Activated CD4-positive, alpha-beta T cell treated with anti-CD3 and anti-CD28 coated beads, Interleukin-2, amount 50 U/mL, for 1 hour (primary cell): ENCODE data around the gene SYNGAP1.

ENCODE experiments used
- DNase-seq: peaks from one replicate; pipeline ENCODE4 v3.0.0-alpha.2; 2020

The SYNGAP1 gene

GRCh38 chr6:33405386-33405940 lies 14.4 kb upstream of the SYNGAP1 start:
- no peak for DNase-seq

DNA sequence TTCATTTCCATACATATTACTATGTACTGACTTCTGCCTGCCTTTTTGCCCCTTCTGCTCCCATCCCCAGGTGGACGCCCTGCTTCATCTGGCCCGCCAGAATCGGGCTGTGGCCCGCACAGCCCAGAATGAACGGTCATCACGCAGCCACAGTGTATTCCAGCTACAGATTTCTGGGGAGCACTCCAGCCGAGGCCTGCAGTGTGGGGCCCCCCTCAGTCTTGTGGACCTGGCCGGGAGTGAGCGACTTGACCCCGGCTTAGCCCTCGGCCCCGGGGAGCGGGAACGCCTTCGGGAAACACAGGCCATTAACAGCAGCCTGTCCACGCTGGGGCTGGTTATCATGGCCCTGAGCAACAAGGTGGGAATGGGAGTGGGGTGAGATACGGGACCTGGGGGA lies 13.7 kb upstream of the SYNGAP1 start:
- DNase-seq: no peak

DNA sequence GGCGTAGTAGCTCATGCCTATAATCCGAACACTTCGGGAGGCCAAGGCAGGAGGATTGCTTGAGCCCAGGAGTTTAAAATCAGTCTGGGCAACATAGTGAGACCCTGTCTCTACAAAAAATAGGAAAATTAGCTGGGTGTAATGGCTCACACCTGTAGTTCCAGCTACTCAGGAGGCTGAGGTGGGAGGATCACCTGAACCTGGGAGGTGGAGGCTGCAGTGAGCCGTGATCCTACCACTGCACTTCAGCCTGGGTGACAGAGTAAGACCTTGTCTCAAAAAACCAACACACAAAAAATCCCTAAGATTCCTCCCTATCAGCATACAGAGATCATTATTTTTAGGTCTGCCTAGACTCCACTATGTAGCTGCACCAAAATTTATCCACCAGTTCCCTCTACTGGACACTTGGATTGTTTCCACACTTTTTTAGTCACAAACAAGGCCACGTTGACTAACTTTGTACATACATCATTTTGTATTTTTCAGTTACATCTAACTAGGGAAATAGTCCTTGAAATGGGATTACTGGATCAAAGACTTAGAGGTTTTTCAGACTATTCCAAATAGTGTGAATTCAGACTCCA lies 12.6 kb upstream of the SYNGAP1 start:
- DNase-seq: no peak

- peak; percentile 97 for DNase-seq
Observed at GRCh38 chr6:33410050-33410710, 9.7 kb upstream of the SYNGAP1 start.

- DNase-seq: peak; percentile 79
Observed at GRCh38 chr6:33410711-33411631, 8.9 kb upstream of the SYNGAP1 start, which contains the start of gene PHF1. Gene PHF1 (plus strand): TSS chr6:33411014. CDS start chr6:33412264, 1,250 bp downstream.

DNA sequence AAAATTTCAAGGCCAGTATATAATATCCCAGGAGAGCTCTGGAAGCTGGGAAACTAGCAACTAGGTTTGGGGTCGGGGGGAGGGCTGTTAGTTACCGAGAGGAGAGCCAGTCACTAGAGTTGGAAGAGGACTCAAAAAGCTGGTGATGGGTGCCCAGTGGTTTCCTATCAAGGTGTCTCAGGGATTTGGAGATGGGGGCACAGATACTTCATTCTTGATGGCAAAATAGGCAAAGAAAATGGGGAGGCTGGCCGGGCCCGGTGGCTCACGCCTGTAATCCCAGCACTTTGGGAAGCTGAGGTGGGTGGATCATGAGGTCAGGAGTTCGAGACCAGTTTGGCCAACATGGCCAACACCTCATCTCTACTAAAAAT lies 8.2 kb upstream of the SYNGAP1 start:
- no peak for DNase-seq

DNA sequence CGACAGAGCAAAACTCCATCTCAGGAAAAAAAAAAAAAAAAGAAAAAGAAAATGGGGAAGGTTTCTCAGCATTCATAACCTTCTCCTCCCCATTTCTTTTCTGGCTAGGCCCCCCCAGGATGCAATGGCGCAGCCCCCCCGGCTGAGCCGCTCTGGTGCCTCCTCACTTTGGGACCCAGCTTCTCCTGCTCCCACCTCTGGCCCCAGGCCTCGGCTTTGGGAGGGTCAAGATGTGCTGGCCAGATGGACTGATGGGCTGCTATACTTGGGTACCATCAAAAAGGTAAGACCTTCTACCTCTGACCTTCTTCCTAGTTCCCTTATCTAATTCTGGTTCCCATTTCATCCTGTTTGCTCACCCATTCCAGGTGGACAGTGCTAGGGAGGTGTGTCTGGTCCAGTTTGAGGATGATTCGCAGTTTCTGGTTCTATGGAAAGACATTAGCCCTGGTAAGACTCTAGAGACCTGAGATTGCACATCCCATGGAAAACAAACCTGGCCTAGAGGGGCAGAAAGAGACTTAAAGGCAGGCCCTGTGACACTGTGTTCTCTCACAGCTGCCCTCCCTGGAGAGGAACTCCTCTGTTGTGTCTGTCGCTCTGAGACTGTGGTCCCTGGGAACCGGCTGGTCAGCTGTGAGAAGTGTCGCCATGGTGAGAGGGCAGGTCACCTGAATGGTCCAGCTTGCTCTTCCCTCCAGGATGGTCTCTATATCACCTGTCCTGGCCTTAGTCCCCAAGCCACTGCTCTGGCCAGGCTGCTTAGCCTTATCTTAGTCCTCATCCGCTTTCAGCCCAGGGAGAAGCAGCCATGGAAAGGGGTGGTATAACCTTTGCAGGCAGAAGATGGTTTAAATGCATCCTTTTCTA lies 7.5 kb upstream of the SYNGAP1 start:
- no peak for DNase-seq

DNA sequence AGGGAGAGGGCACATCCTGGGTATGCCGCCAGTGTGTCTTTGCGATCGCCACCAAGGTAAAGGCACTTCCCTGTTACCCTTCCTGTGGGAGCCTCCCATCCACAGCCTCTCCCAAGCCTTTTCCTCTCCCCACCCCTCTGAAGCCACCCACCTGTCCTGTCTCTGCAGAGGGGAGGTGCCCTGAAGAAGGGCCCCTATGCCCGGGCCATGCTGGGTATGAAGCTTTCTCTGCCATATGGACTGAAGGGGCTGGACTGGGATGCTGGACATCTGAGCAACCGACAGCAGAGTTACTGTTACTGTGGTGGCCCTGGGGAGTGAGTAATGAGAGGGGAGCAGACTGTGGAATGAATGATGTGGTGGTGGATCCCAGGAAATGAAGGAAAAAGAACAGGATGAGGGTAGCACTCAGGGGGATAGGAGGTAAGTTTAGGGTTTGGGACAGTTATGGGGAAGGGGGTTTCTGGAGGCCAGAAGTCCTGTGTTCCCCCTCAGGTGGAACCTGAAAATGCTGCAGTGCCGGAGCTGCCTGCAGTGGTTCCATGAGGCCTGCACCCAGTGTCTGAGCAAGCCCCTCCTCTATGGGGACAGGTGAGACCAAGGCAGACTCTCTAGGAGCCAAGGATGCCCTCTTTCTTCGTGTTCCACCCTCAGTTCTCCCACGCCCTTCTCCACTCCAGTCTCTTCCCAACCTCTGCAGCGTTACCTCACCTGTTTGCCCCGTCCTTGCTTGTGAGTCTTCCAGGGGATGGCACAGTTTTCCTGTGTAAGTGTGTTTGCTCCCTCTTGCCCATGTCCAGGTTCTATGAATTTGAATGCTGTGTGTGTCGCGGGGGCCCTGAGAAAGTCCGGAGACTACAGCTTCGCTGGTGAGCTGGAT lies 6.4 kb upstream of the SYNGAP1 start:
- DNase-seq: no peak

DNA sequence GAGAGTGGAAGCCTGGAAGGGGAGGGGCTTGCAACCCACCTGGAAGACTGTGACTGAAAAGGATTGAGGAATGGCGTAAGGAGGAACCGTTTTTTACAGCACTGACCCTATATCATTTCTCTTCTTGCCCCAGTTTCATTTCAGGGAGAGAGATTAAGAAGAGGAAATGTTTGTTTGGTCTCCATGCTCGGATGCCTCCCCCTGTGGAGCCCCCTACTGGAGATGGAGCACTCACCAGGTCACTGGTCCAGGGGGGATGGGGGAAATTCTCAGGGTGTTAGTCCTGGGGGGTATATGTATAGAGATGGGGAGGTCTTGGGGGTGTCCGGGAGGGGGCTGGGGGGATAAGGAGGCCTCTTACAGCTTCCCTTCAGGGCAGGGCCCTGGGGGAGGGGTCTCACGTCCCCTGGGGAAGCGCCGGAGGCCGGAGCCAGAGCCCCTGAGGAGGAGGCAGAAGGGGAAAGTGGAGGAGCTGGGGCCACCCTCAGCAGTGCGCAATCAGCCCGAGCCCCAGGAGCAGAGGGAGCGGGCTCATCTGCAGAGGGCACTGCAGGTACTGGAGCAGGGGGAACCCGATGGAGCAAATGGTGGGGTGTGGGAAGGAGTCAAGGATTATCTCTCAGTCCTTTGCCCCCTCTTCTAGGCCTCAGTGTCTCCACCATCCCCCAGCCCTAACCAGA lies 5.1 kb upstream of the SYNGAP1 start:
- DNase-seq: no peak

- DNase-seq: no peak
Observed at GRCh38 chr6:33415831-33416230, 4.0 kb upstream of the SYNGAP1 start.

- DNase-seq: no peak
Observed at GRCh38 chr6:33416386-33417127, 3.3 kb upstream of the SYNGAP1 start.

DNA sequence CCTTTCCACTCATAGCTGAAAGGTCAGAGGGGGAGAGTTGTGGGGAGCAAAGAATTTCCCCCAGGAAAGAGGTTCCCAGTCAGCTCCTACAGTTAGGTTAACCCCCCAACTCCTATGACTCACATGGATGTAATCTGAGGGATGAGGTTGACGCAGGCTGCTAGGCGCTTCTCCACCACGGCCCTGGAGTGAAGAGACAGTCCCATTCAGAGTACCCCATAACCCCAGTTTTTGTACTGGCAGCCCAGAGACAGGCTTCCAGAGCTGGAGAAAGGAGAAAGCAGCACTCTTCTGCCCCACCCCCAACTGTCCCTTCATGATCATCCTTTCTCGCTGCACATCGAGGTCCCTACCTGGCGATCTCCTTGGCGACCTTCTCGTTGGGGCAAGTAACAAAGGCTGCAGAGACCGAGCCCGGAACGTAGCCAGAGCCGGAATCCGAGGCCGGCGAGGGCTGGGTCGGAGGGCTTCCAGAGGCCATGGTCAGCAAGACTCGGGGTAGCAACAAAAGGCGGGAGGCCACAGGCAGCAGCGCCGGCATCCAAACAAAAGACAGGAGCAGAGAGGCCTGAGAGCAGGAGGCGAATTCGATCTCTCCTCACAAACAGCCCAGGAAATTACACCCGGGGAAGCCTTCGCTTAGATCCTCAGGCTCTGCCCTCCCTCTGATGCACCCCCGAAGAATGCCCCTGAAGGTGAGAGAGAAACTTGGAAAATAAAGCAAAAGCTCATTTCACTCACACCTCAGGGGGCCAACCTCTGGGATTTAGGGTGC lies 2.5 kb upstream of the SYNGAP1 start:
- DNase-seq: no peak

GRCh38 chr6:33417903-33418689 lies 1.8 kb upstream of the SYNGAP1 start, which contains the start of gene CUTA:
Gene CUTA (minus strand): TSS chr6:33418107. CDS start chr6:33418000, 107 bp downstream.
- peak; percentile 98 for DNase-seq

DNA sequence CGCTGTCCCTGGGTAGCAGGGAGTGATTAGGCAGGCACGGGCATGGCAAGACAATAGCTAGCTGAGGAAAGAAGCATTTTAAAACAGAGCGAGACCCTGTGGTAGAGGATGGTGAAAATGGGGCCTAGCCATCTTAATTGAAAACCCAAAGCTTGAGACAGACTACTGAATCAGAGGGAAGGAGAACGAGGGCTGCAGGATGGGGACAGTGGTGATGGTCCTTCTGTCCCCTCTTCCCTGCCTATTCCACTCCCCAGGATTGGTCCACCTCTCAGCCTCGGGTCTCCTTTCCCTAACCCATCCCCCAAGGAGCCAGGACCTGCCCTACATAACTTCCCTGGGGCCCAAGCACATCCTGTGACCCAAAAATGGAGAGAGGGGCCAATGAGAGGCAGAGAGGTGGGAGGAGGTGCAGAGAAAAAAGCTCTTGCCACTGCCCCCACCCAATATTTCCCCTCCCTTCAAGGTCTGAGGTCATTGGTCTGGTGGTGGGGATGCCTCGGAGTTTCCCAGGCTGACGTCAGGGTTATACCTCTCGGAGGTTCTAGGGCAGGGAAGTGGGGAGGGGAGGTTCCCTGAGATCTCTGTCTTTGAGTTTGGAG lies 1.1 kb upstream of the SYNGAP1 start:
- DNase-seq: peak; percentile 48

DNA sequence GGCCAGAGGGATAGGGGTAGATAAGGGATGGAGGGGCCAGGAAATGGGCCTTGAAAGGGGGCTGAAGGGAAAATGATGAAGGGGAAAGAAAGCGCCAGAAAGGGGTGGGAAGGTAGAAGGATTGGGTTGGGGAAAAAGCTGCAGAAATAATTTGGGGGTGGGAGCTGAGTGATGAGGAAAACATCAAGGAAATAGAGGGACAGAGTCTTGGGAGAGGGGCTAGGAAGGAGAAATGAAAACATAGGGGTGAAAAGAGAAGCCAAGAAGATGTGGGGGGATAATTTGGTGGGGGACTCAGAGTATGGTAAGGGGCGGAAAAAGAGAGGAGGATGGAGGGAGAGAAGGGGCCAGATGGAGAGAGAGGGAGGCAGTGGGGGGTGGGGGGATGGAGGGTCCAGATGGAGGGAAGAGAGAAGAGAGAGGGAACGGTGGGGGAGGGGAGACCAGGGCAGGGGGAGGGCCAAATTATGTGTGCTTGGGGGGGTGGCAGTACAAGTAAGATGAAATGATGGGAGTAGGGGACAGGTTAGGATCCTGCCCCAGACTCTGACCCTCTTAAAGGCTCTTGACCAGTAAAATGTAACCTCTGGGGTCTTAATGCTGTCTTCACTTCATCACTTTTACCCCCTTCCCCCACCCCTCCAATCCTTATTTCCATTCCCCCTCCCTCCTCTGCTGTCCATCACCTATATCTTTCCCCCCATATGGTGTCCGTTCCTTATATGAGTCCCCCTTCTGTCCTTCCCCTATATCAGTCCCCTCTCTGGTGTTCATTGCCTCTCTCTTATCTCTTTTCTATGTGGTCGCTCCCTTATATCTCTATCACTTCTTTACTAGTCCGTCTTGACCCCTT lies 852 bp downstream of the SYNGAP1 start:
- DNase-seq: no peak

GRCh38 chr6:33421344-33421643 lies 1.4 kb downstream of the SYNGAP1 start:
- DNase-seq: no peak

- no peak for DNase-seq
Observed at GRCh38 chr6:33423777-33424176, 3.9 kb downstream of the SYNGAP1 start.
